Gastroesophageal sphincter (tissue), 4 donors: Measurements from ENCODE around the gene C10orf105. TPM values are rescaled to one million over a fixed set of nuclear protein-coding genes. Genes with fewer than 3 reads are reported as not detected.
A peak's percentile ranks its signal among the peaks of the same experiment; 100 is the strongest.

Experiments used
- ATAC-seq: fragments of 150-250 bp; one replicate; pipeline ENCODE4 v1.9.1; 2016; ENCODE audit warnings: mild to moderate bottlenecking, moderate library complexity
- H3K27ac ChIP-seq, 4 donors: fragments of 200-600 bp; sonication (generic) in 3 of 4; 1 replicate in 3 of 4; 2 replicates in 1 of 4; pipeline ENCODE4 v1.5.1; 2016 to 2019
- H3K27me3 ChIP-seq: fragments of 200-600 bp; sonication (generic); one replicate; pipeline ENCODE4 v1.5.1; 2019
- H3K36me3 ChIP-seq, 2 donors: fragments of 200-600 bp; sonication (generic); one replicate each; pipeline ENCODE4 v1.5.1; 2019; ENCODE audit warnings: control low read depth in 1 of 2
- H3K4me1 ChIP-seq, 3 donors: fragments of 200-600 bp; sonication (generic); 1 replicate in 2 of 3; 2 replicates in 1 of 3; pipeline ENCODE4 v1.5.1; 2016 to 2019; ENCODE audit warnings: control low read depth in 2 of 3
- H3K4me3 ChIP-seq, 2 donors: fragments of 200-600 bp; sonication (generic); one replicate each; pipeline ENCODE4 v1.5.1; 2019; ENCODE audit warnings: mild to moderate bottlenecking in 1 of 2, moderate library complexity in 1 of 2
- H3K9me3 ChIP-seq, 3 donors: fragments of 200-600 bp; sonication (generic); one replicate each; pipeline ENCODE4 v1.5.1; 2017 to 2019; ENCODE audit warnings: control low read depth in 2 of 3
- EP300 ChIP-seq: sonication (generic); formaldehyde crosslinking; IDR thresholded peaks from one replicate; pipeline ENCODE4 v1.6.1; 2017; ENCODE audit warnings: antibody characterized with exemption, mild to moderate bottlenecking
- POLR2A ChIP-seq, 2 donors: fragments of 450-650 bp; IDR thresholded peaks; one replicate each; pipeline ENCODE4 v1.6.1; 2017; ENCODE audit warnings: antibody characterized with exemption in 2 of 2, mild to moderate bottlenecking in 2 of 2, moderate library complexity in 1 of 2
- POLR2AphosphoS5 ChIP-seq: sonication (generic); formaldehyde crosslinking; IDR thresholded peaks from one replicate; pipeline ENCODE4 v1.6.1; 2017; ENCODE audit warnings: antibody characterized with exemption
- WGBS, 2 donors: methylation state at CpG; one replicate each; pipeline ENCODE4 v1.1.5; 2018; ENCODE audit warnings: low coverage in 1 of 2; 5-methylcytosine and 5-hydroxymethylcytosine counted together
- total RNA-seq, 4 donors: library from RNA; depleted of rRNA; stranded (reverse); fragments of >200 nt; gene quantifications; one replicate each; pipeline ENCODE4 v1.1.0, GENCODE V29; 2016
- TF ChIP-seq, protein P1 (sequence below), 4 experiments: fragments of 200-600 bp in 2 of 4; fragments of 450-650 bp in 2 of 4; sonication (generic) in 1 of 4; IDR thresholded peaks; one replicate each; pipeline ENCODE4 v1.5.1; 2017 to 2019; ENCODE audit warnings: antibody characterized with exemption in 4 of 4, mild to moderate bottlenecking in 2 of 4, moderate library complexity in 2 of 4

The C10orf105 gene
- total RNA-seq, 4 donors from 2014 or later, result 0.13 TPM; not detected in 3

DNA sequence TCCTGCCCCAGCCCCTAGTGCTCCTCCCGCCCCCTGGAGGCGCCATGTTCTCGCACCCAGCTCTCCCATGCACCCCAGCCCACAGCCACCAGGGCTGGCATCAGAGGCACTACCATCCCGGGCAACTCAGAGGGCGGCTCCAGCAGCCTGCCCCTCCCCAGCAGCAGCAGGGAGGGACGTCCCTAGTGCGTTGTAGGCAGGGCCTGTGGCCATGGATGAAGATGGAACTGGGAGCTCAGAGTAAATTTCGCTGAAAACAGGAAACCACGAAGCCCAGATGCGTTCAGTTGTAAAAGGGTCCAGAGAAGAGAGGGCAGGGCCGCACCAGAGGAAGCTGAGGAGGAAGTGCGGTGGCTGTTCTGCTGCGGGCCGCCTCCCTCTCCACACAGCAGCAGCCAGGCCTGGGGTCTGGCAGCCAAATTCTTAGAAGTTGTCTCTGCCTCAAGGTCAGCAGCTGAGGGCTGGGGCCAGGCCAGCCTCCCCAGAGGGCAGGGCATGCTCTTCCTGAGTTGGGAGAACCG, 29.2 kb upstream of the C10orf105 start:
- ATAC-seq, result peak; percentile 71
- Histone ChIP-seq H3K9me3 (no peaks in the 10 kb centered on the region), H3K27me3 (no peaks in the 10 kb centered on the region), H3K4me1 (peaks cover 0 to 78% (median 33%) of the 10 kb centered on the region in 3 donors), H3K27ac (peak overlapping the region in 3 of 4 donors; percentile 69 to 78 (median 72)), H3K36me3 (peaks cover 0 to 42% of the 10 kb centered on the region in 2 donors), H3K4me3 (no peak overlapping the region)
- 28 to 40% methylated on average over 4 to 7 of the region's 15 CpGs for WGBS, 2 donors
- TF ChIP-seq POLR2A (IDR thresholded peaks at IDR 0.05), result no peak
- TF ChIP-seq, protein P1, sequence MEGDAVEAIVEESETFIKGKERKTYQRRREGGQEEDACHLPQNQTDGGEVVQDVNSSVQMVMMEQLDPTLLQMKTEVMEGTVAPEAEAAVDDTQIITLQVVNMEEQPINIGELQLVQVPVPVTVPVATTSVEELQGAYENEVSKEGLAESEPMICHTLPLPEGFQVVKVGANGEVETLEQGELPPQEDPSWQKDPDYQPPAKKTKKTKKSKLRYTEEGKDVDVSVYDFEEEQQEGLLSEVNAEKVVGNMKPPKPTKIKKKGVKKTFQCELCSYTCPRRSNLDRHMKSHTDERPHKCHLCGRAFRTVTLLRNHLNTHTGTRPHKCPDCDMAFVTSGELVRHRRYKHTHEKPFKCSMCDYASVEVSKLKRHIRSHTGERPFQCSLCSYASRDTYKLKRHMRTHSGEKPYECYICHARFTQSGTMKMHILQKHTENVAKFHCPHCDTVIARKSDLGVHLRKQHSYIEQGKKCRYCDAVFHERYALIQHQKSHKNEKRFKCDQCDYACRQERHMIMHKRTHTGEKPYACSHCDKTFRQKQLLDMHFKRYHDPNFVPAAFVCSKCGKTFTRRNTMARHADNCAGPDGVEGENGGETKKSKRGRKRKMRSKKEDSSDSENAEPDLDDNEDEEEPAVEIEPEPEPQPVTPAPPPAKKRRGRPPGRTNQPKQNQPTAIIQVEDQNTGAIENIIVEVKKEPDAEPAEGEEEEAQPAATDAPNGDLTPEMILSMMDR (IDR thresholded peaks at IDR 0.05), result peak in 2 of 4 experiments; percentile 7 to 13
- TF ChIP-seq EP300, result no peak
- peak; percentile 5 for TF ChIP-seq POLR2AphosphoS5

DNA sequence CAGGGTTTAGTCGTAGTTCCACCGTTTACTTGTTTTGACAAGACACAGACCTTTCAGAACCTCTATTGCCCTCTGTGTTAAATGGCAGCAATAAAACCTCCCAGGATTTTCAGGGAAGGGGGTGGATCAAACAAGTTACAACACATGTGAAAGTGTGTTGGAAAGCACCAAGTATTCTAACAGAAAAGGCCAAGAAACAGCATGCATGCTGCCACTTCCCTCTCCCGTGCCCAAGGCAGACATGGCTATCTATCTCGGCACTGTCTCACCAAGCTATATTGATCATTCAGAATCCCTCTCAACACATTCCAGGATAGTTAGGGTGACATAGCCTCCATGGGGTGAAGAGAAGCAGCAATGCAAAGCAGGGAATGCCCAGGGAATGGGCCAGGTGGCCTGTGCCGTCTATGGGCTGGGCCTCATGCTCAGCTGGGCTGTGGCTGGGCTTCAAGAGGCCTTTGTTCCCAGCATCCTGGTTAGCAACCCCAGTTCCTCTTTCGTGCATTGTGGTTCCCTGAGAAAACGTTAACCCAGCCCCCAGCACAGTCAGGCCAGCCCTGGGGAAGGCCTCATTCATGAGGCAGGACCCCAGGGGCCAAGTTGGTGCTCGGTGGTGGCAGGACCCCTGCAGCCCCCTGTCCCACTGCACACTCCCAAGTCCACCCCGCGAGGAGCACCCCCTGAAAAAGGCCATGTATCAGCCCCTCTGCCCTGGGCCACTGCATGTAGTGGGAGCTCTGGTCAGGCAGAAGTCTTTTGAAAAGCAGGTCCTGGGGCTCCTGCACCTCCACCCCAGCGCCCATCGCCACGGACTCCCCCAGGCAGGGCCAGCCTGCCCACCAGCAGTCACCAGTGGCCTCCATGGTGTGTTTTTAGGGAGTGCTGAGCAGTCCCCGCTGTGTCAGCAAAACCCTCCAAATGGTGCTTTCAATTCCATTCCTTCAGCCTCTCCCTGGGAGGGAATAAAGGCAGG, 28.3 kb upstream of the C10orf105 start:
- Histone ChIP-seq H3K9me3 (peaks cover 0 to 2% (median 0%) of the 10 kb centered on the region in 3 donors), H3K27me3 (no peaks in the 10 kb centered on the region), H3K4me3 (no peak overlapping the region), H3K27ac (peak overlapping the region in 3 of 4 donors; percentile 69 to 78 (median 72)), H3K36me3 (peaks cover 0 to 33% of the 10 kb centered on the region in 2 donors), H3K4me1 (peaks cover 0 to 71% (median 33%) of the 10 kb centered on the region in 3 donors)
- 64 to 84% methylated on average over 2 to 6 of the region's 14 CpGs for WGBS, 2 donors
- TF ChIP-seq POLR2AphosphoS5 (no peak), POLR2A (IDR thresholded peaks at IDR 0.05) (no peak)
- TF ChIP-seq, protein P1 (IDR thresholded peaks at IDR 0.05), result no peak
- no peak for ATAC-seq

DNA sequence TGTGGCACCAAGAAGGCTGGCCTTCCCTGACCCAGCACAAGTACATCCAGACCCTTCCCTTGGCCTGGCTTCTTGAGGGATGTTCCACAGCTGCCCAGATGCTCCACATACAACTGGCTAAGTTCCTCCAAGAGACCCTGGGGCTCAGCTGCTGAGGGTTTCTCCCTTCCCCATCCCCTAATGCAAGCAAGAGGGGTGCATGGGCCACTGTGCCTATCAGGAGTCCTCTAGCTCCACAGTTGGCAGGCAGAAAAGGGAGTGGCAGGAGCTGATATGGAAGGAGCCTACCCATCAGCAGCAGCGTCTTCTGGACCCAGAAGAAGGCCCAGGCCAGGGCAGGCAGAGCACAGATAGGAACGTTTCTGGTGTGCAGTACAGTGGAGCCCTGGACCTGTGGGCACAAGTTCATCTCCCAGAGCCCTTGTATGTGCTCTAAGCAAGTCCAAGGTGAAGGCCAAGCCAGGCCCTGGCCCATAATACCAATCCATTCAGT, 27.5 kb upstream of the C10orf105 start:
- TF ChIP-seq POLR2AphosphoS5 (no peak), POLR2A (IDR thresholded peaks at IDR 0.05) (no peak), EP300 (no peak)
- TF ChIP-seq, protein P1 (IDR thresholded peaks at IDR 0.05), result no peak
- Histone ChIP-seq H3K36me3 (peaks cover 0 to 33% of the 10 kb centered on the region in 2 donors), H3K27ac (peak overlapping the region in 3 of 4 donors; percentile 69 to 78 (median 72)), H3K4me3 (no peak overlapping the region), H3K9me3 (peaks cover 0 to 8% (median 0%) of the 10 kb centered on the region in 3 donors), H3K27me3 (no peaks in the 10 kb centered on the region), H3K4me1 (peaks cover 0 to 64% (median 33%) of the 10 kb centered on the region in 3 donors)
- WGBS, 2 donors, result no CpG with 5 or more reads among the region's 2 CpGs
- ATAC-seq, result no peak

DNA sequence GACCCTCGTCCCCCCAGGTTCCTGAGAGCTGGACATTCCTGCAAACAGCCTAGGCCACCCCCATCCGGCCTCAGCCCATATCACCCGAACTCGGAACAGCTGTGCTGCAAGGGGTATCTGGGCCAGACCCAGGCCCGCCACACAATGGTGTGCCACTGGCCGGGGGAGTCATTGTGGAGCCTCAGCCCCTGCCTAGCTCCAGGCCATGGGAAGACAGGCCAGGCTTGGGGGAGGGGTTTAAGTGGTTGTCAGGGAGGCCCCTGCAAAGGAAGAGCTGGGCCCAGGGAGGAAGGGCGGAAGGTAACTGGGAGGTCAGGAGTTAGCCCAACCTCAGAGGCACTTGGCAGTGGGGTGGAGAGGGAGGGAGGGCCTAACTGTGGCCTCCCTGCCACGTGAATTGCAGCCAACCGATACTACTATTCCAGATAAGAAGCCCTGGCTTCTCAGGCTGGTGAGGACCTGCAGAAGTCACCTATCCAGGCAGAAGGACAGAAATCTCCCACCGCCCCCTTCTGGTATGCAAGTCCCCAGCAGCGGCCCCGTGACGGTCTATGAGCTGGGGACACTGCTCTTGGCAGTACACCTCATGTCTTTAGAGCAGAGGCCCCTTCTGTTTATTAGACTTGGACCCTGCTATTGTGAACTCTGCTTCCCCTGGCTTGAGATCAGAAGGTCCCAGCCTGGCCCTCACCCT, 26.9 kb upstream of the C10orf105 start:
- Histone ChIP-seq H3K4me1 (peaks cover 0 to 59% (median 33%) of the 10 kb centered on the region in 3 donors), H3K36me3 (peaks cover 0 to 33% of the 10 kb centered on the region in 2 donors), H3K9me3 (peaks cover 0 to 8% (median 0%) of the 10 kb centered on the region in 3 donors), H3K4me3 (no peak overlapping the region), H3K27ac (peak overlapping the region in 3 of 4 donors; percentile 69 to 78 (median 72)), H3K27me3 (no peaks in the 10 kb centered on the region)
- WGBS, 2 donors, result no CpG with 5 or more reads among the region's 13 CpGs
- no peak for TF ChIP-seq EP300
- TF ChIP-seq, protein P1 (IDR thresholded peaks at IDR 0.05), result peak in 1 of 4 experiments; percentile 9
- ATAC-seq, result no peak
